Renal pelvis (tissue), 12 donors: ENCODE measurements around the gene PMVK. TPM values are rescaled to one million over a fixed set of nuclear protein-coding genes. Genes with fewer than 3 reads are reported as not detected.
"Not testable (repeated sequence)": the region's sequence is repeated elsewhere in the genome, so short reads cannot be mapped to it uniquely, and the experiment has no call there.

Experiments used
- DNase-seq: peaks from one replicate; pipeline ENCODE4 v3.0.0-alpha.2; 2013
- long read RNA-seq, 16 experiments: transcript quantifications; one replicate each; lab custom pipeline, GENCODE V29; 2026
- polyA plus RNA-seq, 3 donors: library from polyadenylated mRNA; unstranded; fragments of 120-200 nt; gene quantifications; one replicate each; pipeline ENCODE4 v1.2.1, GENCODE V29; 2013; ENCODE audit not compliant: insufficient read length in 3 of 3

PMVK gene
- polyA plus RNA-seq = 10 to 100 TPM; 44.1 to 47.2 (median 44.2) TPM
- long read RNA-seq, donor 1, transcript PMVK-201 (5 exons, 1,280 nt) = major isoform, 40 of 89 reads
- long read RNA-seq, donor 1, partial matches to known transcripts = 49 of 89 reads
- long read RNA-seq, donor 1, other reads (novel, unspliced or antisense) = 0 of 89 reads
- long read RNA-seq, donor 2, transcript PMVK-201 (5 exons, 1,280 nt) = major isoform, 44 of 109 reads
- long read RNA-seq, donor 2, partial matches to known transcripts = 65 of 109 reads
- long read RNA-seq, donor 2, other reads (novel, unspliced or antisense) = 0 of 109 reads
- long read RNA-seq, donor 3, transcript PMVK-201 (5 exons, 1,280 nt) = major isoform, 38 of 38 reads
- long read RNA-seq, donor 3, partial matches to known transcripts = 0 of 38 reads
- long read RNA-seq, donor 3, other reads (novel, unspliced or antisense) = 0 of 38 reads
- long read RNA-seq, donor 4, transcript PMVK-201 (5 exons, 1,280 nt) = major isoform, 57 of 70 reads
- long read RNA-seq, donor 4, partial matches to known transcripts = 13 of 70 reads
- long read RNA-seq, donor 4, other reads (novel, unspliced or antisense) = 0 of 70 reads
- long read RNA-seq, donor 5, transcript PMVK-201 (5 exons, 1,280 nt) = major isoform, 19 of 33 reads
- long read RNA-seq, donor 5, partial matches to known transcripts = 14 of 33 reads
- long read RNA-seq, donor 5, other reads (novel, unspliced or antisense) = 0 of 33 reads
- long read RNA-seq, donor 6, transcript PMVK-201 (5 exons, 1,280 nt) = major isoform, 27 of 78 reads
- long read RNA-seq, donor 6, partial matches to known transcripts = 51 of 78 reads
- long read RNA-seq, donor 6, other reads (novel, unspliced or antisense) = 0 of 78 reads
- long read RNA-seq, donor 7, transcript PMVK-201 (5 exons, 1,280 nt) = major isoform, 32 of 84 reads
- long read RNA-seq, donor 7, partial matches to known transcripts = 52 of 84 reads
- long read RNA-seq, donor 7, other reads (novel, unspliced or antisense) = 0 of 84 reads
- long read RNA-seq, donor 8, transcript PMVK-201 (5 exons, 1,280 nt) = major isoform, 12 of 12 reads
- long read RNA-seq, donor 8, partial matches to known transcripts = 0 of 12 reads
- long read RNA-seq, donor 8, other reads (novel, unspliced or antisense) = 0 of 12 reads
- long read RNA-seq, donor 9, transcript PMVK-201 (5 exons, 1,280 nt) = major isoform, 42 of 57 reads
- long read RNA-seq, donor 9, partial matches to known transcripts = 15 of 57 reads
- long read RNA-seq, donor 9, other reads (novel, unspliced or antisense) = 0 of 57 reads
- long read RNA-seq, donor 10, transcript PMVK-201 (5 exons, 1,280 nt) = major isoform, 36 of 98 reads
- long read RNA-seq, donor 10, partial matches to known transcripts = 62 of 98 reads
- long read RNA-seq, donor 10, other reads (novel, unspliced or antisense) = 0 of 98 reads
- long read RNA-seq, donor 11, transcript PMVK-201 (5 exons, 1,280 nt) = major isoform, 16 of 47 reads
- long read RNA-seq, donor 11, partial matches to known transcripts = 31 of 47 reads
- long read RNA-seq, donor 11, other reads (novel, unspliced or antisense) = 0 of 47 reads
- long read RNA-seq, donor 12, transcript PMVK-201 (5 exons, 1,280 nt) = major isoform, 48 of 74 reads
- long read RNA-seq, donor 12, partial matches to known transcripts = 26 of 74 reads
- long read RNA-seq, donor 12, other reads (novel, unspliced or antisense) = 0 of 74 reads
- long read RNA-seq, donor 13, transcript PMVK-201 (5 exons, 1,280 nt) = major isoform, 14 of 47 reads
- long read RNA-seq, donor 13, partial matches to known transcripts = 33 of 47 reads
- long read RNA-seq, donor 13, other reads (novel, unspliced or antisense) = 0 of 47 reads
- long read RNA-seq, donor 14 = 0 reads
- long read RNA-seq, donor 15, transcript PMVK-201 (5 exons, 1,280 nt) = major isoform, 55 of 135 reads
- long read RNA-seq, donor 15, partial matches to known transcripts = 80 of 135 reads
- long read RNA-seq, donor 15, other reads (novel, unspliced or antisense) = 0 of 135 reads
- long read RNA-seq, donor 16, transcript PMVK-201 (5 exons, 1,280 nt) = major isoform, 44 of 74 reads
- long read RNA-seq, donor 16, partial matches to known transcripts = 19 of 74 reads
- long read RNA-seq, donor 16, other reads (novel, unspliced or antisense) = 11 of 74 reads

- peak; percentile 97 for DNase-seq
These were observed at the start of gene PMVK for GRCh38 chr1:154936555-154937084. Gene PMVK (minus strand): TSS chr1:154936719. CDS start chr1:154936685, 34 bp downstream.

GRCh38 chr1:154983776-154984466 is 47.4 kb upstream of the PMVK start:
- DNase-seq = no peak

DNA sequence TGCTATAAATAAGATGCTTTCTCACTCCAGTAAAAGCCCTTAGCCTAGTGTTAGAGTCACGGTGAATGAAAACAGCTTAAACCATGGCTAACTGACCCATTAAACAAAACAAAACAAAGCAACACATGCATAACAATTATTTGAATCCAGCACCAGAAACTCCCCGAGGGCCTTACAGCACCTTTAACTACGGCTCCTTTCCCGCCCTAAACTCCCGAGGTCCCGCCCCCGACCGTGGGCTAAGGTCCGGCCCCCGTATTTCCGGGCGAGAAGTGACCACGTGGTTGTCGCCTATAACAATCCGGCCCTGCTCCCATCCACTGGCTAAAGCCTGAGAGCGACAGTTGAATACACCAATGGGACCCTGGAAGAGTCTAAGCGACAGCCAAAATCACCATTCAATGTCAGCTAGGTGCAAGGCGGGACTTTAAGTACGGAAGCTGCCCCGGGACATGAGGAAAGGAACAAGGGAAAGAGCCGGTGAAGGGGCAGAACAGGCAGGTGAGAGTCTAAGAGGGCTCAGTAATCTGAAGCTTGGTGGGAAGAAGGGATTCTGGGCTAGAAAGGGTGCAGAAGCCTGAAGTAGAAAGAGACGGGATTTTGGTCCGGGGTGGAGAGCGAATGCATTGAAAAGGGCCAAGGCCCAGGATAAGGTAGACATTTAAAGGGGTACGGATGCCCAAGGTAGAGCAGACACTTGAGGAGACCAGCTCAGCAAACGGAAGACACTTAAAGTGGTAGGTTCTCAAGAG is 46.6 kb upstream of the PMVK start, which contains the start of gene FLAD1:
Gene FLAD1 (plus strand): TSS at position 448 of the 752 bp plus-strand sequence. CDS start 351 bp downstream, outside the sequence.
- peak; percentile 100 for DNase-seq

- no peak for DNase-seq
These were observed 45.8 kb upstream of the PMVK start for GRCh38 chr1:154982341-154982740.

DNA sequence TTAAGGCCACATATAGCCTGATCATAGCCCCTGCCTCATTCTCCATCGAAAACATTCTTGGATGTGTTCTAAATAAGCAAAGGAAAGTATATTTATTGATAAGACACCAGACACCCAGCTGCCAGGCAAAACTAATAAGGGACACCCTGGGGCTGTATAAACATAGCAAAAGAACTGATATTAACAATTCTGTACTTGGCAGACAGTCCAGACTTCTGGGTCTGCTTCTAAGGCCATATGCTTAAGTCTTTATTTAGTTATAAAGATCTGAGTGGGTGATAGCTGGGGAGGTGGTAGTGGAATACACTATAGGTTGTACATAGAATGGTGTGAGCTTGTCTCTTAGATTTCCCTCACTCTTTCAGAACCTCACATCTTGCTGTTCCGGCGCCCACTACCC is 41.8 kb upstream of the PMVK start:
- DNase-seq = no peak

DNA sequence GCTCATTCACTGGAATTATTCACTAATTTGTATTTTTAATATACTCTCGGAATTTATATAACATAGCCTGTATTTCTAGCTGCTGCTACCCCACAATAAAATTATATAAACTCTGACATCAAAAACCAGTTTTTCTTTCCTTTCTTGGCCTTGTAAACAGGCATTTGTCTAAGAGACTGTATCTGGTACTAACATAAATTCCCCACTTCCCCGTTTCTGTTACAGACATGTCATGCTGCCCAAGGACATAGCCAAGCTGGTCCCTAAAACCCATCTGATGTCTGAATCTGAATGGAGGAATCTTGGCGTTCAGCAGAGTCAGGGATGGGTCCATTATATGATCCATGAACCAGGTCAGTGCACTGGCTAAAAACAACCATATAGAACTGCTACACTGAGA is 41.2 kb upstream of the PMVK start:
- DNase-seq = not testable (repeated sequence)

GRCh38 chr1:154975409-154976059 is 39.0 kb upstream of the PMVK start:
- DNase-seq = no peak

DNA sequence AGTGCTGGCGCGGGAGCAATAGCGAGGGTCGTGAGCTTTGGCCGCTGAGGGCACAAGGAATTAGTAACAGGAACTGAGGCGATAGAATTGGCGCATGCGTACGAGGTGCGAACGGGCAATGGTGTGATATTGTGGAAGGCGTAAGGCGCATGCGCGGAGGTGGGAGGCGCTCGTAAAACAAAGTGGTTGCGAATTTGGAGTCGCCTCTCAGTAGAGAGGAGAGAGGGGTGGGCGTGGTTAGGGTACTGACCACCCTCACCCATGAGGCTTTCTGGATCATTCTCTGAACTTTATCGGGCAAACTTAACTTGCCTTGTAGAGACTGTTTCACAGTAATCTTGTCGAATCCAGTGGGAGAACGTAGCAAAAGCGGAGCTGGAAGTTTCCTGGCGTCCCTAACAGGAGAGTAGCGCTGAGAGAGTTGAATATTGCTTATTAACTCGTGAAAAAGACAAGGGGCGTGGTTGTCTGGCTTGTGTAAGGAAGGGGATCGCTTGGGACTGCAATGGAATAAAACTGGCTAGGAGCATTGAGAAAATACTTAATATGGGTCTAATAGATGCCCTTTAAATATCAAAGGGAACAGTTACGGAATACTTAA is 38.4 kb upstream of the PMVK start:
- peak; percentile 98 for DNase-seq

DNA sequence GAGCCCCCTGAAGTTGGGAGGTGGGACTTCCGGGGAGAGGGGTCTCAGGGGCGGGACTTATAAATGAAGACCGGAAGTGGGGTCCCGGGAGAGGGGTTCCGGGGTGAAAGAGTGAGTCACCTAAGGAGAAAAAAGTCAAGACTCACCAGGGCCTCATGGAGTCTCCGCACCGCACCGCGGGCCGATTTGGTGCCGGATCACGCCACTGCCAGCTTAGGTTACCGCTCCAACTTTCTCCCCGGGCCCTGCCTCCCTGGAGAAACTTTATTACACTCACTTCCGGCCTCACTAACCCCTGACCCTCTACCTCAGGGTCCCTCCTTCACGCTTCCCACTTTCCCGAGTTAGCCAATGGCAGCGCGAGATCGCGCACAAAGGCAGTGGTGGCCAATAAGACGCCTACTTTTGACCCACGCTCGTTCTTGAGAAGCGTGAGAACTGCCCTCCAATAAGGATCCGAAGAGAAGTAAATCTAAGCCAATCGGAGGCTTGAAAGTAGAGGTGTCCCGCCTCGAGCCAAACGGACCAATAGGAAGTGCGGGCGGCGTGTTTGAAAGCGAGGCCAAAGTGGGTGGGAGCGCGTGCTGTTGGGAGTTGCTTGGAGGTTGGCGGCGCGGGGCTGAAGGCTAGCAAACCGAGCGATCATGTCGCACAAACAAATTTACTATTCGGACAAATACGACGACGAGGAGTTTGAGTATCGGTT is 37.7 kb upstream of the PMVK start, which contains the start of gene CKS1B:
Gene CKS1B (plus strand): TSS at position 580 of the 706 bp plus-strand sequence. CDS start 65 bp downstream, at position 645.
- DNase-seq = peak; percentile 100

DNA sequence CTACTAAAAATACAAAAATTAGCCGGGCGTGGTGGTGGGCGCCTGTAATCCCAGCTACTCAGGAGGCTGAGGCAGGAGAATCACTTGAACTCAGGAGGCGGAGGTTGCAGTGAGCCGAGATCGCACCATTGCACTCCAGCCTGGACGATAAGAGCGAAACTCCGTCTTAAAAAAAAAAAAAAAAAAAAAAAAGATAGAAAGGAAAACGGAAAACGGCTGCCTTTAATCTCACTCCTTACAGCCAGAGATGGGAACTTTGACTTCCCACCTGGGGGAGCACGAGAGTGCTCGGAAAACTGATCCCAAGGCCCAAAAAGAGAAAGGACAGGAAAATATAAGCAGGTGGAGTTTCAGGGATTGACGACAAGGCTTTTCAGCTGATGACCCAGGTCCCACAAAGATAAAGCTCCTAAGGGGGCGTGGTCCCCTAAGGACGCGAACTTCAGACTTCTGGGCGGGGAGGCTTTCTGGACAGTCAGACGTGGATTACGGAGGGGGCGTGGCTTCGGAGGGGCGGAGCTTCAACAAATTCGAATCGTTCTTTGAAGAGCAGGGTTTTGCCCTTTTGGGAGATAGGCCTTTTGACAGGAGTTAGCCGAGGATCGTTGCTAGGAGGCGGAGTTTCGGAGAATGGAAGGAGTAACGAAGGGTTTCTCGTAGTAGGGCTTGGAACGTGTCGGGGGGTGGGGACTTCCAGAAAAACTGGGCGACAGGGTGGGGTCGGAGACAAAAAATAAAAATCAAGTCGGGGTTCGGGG is 37.0 kb upstream of the PMVK start:
- DNase-seq = peak; percentile 95

DNA sequence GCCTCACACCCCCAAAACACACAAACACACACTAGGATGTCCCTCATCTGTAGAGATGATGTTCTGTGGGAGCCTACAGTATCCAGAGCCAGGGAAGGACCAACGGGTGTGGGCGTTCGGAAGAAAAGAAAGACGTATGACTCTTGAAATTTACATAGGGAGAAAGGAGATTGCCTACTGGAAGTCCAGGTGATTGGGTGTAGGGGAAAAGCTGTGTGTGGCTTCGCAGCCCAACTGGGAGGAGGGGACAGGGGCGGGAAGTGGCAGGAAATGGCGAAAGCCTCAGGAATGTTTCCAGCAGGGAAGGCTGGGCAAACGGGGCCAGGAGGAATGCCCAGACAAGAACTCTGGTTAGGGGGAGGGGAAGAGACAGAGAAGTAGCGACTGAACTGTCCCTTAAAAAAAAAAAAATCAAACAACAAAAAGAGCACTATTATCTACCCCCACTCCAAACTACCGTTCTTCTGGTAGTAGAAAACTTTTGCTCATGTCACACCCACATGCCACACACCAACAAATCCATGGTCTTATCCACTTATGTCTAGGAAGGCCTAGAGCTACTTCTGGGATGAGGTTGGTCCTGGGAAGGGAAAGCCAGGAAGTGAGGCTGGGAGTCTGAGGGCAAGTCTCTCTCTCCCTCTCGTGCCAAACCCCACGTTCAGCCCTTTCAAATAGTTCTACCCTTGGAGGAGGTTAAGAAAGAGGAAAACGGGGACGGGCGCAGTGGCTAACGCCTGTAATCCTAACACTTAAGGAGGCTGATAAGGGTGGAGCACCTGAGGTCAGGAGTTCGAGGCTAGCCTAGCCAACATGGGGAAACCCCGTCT is 36.2 kb upstream of the PMVK start:
- DNase-seq = no peak

- no peak for DNase-seq
These were observed 35.6 kb upstream of the PMVK start for GRCh38 chr1:154972213-154972516.

DNA sequence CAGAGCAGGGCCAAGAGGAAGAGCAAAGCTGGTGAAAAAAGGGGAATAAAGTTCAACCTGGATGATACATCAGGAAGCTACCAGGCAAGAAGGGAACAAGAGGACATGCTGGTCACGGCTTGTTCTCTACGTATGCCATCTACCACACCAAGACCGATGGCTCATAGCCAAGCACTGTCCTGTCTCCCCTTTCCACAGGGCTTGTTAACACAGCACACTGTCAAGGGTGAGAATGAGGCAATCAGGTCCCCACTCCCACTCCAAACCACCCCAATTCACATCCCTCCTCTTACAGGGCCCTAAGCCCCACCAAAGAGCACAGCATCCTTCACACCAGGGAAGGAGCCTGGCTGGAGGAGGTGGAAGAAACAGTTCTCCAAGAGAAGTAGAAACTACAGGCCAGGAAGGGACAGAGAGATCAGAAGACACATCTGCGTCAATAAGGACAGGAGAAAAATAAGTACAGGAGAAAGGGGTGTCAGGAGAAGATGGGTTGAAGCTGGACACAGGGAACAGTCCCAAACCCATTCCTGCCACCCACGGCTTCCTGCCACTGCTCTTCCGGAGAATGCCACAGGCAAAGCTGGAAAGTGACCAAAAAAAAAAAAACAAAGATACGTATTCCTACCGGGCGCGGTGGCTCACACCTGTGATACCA is 35.0 kb upstream of the PMVK start:
- DNase-seq = no peak

DNA sequence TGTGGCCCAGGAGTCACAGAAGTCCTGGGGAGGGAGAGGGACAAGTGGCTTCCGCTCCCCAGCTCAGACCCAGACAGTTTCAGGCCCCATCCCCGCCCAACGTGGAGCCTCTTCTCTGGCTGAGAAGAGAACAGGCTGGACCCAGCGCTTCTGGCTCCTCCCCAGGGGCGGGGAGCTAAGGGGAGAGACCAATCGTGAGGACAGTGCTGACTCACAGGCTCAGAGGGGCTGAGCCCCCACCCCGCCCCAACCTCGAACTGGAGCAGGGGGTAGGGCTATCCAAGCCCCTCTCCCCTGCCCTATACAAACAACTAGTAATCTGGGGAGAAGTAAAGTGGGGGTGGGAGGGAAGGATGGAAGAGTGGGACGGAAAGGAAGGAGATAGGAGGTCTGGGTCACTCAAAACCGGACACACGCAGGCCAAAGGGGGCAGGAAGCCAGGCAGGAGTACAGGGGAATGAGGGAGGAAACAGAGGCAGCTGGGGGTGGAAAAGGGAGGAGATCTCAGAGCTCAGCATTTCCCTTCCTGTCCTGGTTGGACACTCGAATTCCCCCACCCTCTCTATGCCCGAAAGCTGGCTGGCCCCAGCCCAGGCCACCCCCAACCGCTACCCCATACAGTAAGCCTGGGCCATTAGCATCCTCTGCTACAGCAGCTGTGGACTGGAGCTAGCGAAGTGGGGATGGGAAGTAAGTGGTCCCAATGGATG is 34.3 kb upstream of the PMVK start, which contains the start of gene SHC1:
Gene SHC1 (minus strand): TSS at position 117 of the 710 bp plus-strand sequence. CDS start 221 bp downstream, outside the sequence.
- peak; percentile 88 for DNase-seq
